Activated CD4-positive, alpha-beta memory T cell treated with anti-CD3 and anti-CD28 coated beads for 36 hours (primary cell): Measurements from ENCODE around the gene GPR155. TPM values are rescaled to one million over a fixed set of nuclear protein-coding genes. Genes with fewer than 3 reads are reported as not detected.
A peak's percentile ranks its signal among the peaks of the same experiment; 100 is the strongest.
"Not testable (repeated sequence)": the region's sequence is repeated elsewhere in the genome, so short reads cannot be mapped to it uniquely, and the experiment has no call there.

Source experiments
- CTCF ChIA-PET: fragments of 350-600 bp; sonication (Branson Sonifier 250); formaldehyde crosslinking; loops from one replicate; lab custom pipeline; 2021; ENCODE audit warnings: antibody characterized with exemption, inconsistent platforms; lab: Charles Lee
- POLR2A ChIA-PET: fragments of 350-600 bp; sonication (Branson Sonifier 250); formaldehyde crosslinking; loops from one replicate; lab custom pipeline; 2021; ENCODE audit warnings: antibody characterized with exemption; lab: Charles Lee
- DNase-seq: peaks from one replicate; pipeline ENCODE4 v3.0.0-alpha.2; 2020
- H3K27ac Mint-ChIP-seq: one replicate; pipeline ENCODE4 v1.8.0; 2021; ENCODE audit warnings: mixed read lengths
- H3K27me3 Mint-ChIP-seq: one replicate; pipeline ENCODE4 v1.8.0; 2021; ENCODE audit warnings: mixed read lengths
- H3K36me3 Mint-ChIP-seq: one replicate; pipeline ENCODE4 v1.8.0; 2021; ENCODE audit warnings: mixed read lengths
- H3K4me1 Mint-ChIP-seq: one replicate; pipeline ENCODE4 v1.8.0; 2021; ENCODE audit warnings: low read depth, mixed read lengths
- H3K4me3 Mint-ChIP-seq: one replicate; pipeline ENCODE4 v1.8.0; 2021; ENCODE audit warnings: mild to moderate bottlenecking, mixed read lengths
- H3K9me3 Mint-ChIP-seq: one replicate; pipeline ENCODE4 v1.8.0; 2021; ENCODE audit warnings: mixed read lengths
- intact Hi-C: fragments of 100-400 bp; cut with micrococcal nuclease; formaldehyde crosslinking; loops from one replicate; pipeline ENCODE4 v1.15.1; 2023
- total RNA-seq, 2 experiments: library from RNA; stranded (reverse); gene quantifications; one replicate each; pipeline ENCODE4 v1.2.3, GENCODE V29; 2021

Gene GPR155
- total RNA-seq, 2 experiments from 2014 or later, result 9.2 to 9.5 TPM

DNA sequence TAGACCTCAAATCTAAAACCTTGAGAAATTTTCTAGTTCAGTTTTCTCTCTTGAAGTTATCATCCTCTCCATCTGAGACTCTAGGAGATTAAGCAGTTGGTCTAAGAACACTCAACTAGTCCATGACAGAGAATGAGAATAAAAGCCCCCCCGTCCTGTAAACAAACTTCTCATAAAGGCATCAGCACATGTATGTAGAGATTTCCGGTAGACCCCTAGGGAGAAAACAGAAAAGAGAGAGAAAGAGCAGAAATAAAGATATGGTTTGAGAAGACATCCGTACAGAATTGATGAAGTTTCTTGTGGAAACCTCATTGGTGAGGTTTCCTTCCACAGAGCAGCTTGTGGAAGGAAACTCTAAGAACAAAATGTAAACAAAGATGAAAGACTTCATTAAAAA, 3.2 kb upstream of the GPR155 start:
- no peaks in the 10 kb centered on the region for H3K36me3 Mint-ChIP-seq
- H3K27me3 Mint-ChIP-seq, result no peaks in the 10 kb centered on the region
- H3K9me3 Mint-ChIP-seq, result no peaks in the 10 kb centered on the region
- ChIA-PET POLR2A (interaction anchor here (0.6 to 1.0 kb wide), 3 partner anchors 104 to 147 kb away, joined by 3 to 4 read pairs (median 4); no protein-coding TSS in a partner anchor), CTCF (interaction anchor here (0.6 to 1.1 kb wide), 3 partner anchors 104 to 513 kb away, joined by 3 to 4 read pairs (median 3); no protein-coding TSS in a partner anchor)
- peak overlapping the region; percentile 62 for H3K4me3 Mint-ChIP-seq
- no peak for DNase-seq
- intact Hi-C loops, result loop anchor here (10.0 kb wide), 1 partner anchor 1925 kb away; no protein-coding TSS in a partner anchor
- peaks cover 61% of the 10 kb centered on the region for H3K4me1 Mint-ChIP-seq
- peak overlapping the region; percentile 82 for H3K27ac Mint-ChIP-seq

DNA sequence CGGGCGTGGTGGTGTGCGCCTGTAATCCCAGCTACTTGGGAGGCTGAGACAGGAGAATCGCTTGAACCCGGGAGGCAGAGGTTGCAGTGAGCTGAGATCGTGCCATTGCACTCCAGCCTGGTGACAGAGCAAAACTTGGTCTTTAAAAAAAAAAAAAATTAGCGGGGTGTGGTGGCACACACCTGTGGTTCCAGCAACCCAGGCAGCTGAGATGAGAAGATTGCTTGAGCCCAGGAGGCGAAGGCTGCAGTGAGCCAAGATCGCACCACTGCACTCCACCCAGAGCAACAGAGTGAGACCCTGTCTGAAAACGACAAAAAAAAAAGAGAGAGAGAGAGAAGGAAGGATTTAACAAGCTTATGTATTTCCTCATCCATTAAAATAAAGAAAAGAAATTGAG, 2.7 kb upstream of the GPR155 start:
- H3K36me3 Mint-ChIP-seq, H3K27me3 Mint-ChIP-seq, H3K9me3 Mint-ChIP-seq: not testable (repeated sequence)
- Mint-ChIP-seq H3K27ac (peak overlapping the region; percentile 82), H3K4me3 (peak overlapping the region; percentile 62), H3K4me1 (peaks cover 62% of the 10 kb centered on the region)
- POLR2A ChIA-PET, result interaction anchor here (0.6 to 1.0 kb wide), 3 partner anchors 105 to 148 kb away, joined by 3 to 4 read pairs (median 4); no protein-coding TSS in a partner anchor
- CTCF ChIA-PET, result interaction anchor here (0.6 to 1.1 kb wide), 3 partner anchors 105 to 513 kb away, joined by 3 to 4 read pairs (median 3); no protein-coding TSS in a partner anchor
- peak; percentile 38 for DNase-seq
- intact Hi-C loops, result loop anchor here (5.0 kb wide), 1 partner anchor 92 kb away; the partner anchor contains the start of gene SCRN3

DNA sequence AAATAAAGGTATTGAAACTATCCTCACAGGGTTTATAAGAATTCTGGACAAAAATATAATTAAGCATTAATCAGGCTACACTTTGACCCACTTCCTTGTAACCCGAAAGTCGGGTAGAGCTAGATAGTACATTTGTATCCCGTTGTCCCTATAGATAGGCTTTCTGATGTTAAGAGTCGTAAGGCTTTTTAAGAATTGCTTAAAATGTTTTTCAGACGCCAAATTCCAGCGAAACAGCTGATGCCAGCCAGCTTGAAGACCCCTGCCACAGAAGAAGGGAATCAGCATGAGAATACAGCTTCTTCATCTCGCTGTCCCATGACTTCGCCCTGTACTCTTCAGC, 962 bp upstream of the GPR155 start:
- CTCF ChIA-PET, result interaction anchor here (1.3 to 1.7 kb wide), 2 partner anchors 59 to 67 kb away, joined by 3 to 4 read pairs; no protein-coding TSS in a partner anchor
- peak overlapping the region; percentile 93 for H3K4me3 Mint-ChIP-seq
- H3K27me3 Mint-ChIP-seq, result no peaks in the 10 kb centered on the region
- H3K4me1 Mint-ChIP-seq, result peaks cover 53% of the 10 kb centered on the region
- no peak for DNase-seq
- H3K9me3 Mint-ChIP-seq, result no peaks in the 10 kb centered on the region
- intact Hi-C loops, result loop anchor here (1.0 to 5.0 kb wide), 4 partner anchors 35 to 681 kb away; partner anchors contain the start of genes ATF2 and SCRN3
- peak overlapping the region; percentile 6 for H3K27ac Mint-ChIP-seq
- POLR2A ChIA-PET, result no interaction called here
- peaks cover 2% of the 10 kb centered on the region for H3K36me3 Mint-ChIP-seq

DNA sequence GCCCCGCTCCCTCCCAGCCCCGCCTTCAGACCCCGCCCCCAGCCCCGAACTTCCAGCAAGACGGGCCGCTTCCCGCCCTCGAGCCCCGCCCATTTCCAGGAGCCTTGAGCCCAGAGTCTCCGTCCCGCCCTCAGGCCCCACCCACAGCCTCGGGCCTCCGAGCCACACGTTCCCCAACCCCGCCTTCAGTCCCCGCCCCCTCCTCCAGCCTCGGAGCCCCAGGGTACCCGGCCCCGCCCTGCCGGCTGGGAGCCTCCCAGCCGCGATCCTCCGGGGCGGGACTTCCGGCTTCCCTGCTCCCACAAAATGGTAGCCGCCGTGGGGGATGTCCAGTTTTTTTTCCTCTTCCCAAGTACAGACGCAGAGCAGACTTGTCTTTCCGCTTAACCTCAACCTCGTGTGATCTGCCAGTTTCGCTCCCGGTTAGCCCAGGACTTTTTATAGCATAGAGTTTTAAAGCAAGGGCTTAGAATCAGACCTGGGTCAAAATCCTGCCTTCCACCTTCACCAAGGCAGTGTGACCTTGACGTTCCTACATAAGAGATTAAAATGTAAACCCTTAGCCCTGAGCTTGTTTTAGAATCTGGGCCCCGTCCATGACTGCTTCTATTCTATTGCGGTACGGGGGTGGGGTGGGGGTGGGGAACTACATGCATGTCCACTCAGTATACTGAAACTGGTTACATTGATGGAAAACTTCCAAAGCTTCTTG, 435 bp upstream of the GPR155 start:
- ChIA-PET POLR2A (interaction anchor here (1.1 to 1.3 kb wide), 2 partner anchors 104 to 107 kb away, joined by 3 to 4 read pairs; no protein-coding TSS in a partner anchor), CTCF (interaction anchor here (1.0 to 2.3 kb wide), 6 partner anchors 14 to 147 kb away, joined by 3 to 9 read pairs (median 4); no protein-coding TSS in a partner anchor)
- DNase-seq, result peak; percentile 100
- H3K36me3 Mint-ChIP-seq, result peaks cover 7% of the 10 kb centered on the region
- no peaks in the 10 kb centered on the region for H3K9me3 Mint-ChIP-seq
- no peaks in the 10 kb centered on the region for H3K27me3 Mint-ChIP-seq
- peak overlapping the region; percentile 93 for H3K4me3 Mint-ChIP-seq
- H3K4me1 Mint-ChIP-seq, result peaks cover 50% of the 10 kb centered on the region
- peak overlapping the region; percentile 95 for H3K27ac Mint-ChIP-seq
- intact Hi-C loops, result loop anchor here (1.0 to 5.0 kb wide), 4 partner anchors 35 to 681 kb away; partner anchors contain the start of genes ATF2 and SCRN3

DNA sequence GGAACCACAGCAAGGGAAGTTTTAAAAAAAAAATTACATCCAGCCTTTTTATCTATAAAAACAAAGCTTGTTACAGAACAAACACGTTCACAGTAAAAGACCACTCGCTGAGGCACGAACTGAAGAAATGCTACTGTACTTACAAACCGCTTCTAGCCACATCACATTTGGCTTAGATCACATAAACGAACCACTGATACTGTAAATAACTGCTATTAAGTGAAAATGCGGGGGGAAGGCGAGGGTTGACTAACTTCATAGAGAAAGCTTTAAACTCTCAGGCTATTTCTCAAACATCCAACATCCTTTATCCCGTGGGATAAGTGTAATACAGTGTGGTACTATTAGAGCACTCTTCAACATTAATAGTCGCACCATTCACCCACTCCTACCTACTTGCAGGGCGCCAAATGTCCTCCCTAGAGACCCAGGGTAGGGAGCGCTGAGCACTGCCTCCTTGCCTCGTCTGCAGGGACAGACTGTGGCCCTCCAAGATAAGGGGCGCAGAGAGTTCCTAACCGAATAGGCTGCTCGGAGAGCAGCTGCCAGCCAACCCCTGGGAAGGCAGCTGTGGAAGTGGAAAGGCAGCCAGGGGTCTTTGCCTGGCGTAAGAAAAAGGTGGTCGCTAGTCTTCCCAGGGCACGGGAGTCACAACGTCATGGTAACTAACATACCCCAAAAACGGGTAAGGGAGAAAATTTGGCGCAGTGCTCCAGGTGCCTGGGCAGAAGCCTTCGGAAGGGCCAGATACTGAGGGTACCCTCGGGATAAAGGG, 854 bp downstream of the GPR155 start:
- Mint-ChIP-seq H3K4me1 (peaks cover 40% of the 10 kb centered on the region), H3K27ac (peak overlapping the region; percentile 84), H3K27me3 (no peaks in the 10 kb centered on the region), H3K36me3 (peaks cover 14% of the 10 kb centered on the region), H3K9me3 (no peaks in the 10 kb centered on the region), H3K4me3 (peak overlapping the region; percentile 93)
- DNase-seq, result peak; percentile 52
- intact Hi-C loops, result loop anchor here (1.0 to 5.0 kb wide), 4 partner anchors 7 to 523 kb away; partner anchors contain the start of gene SCRN3
- ChIA-PET POLR2A (interaction anchor here (0.9 to 2.3 kb wide), 4 partner anchors 11 to 108 kb away, joined by 3 to 6 read pairs (median 4); no protein-coding TSS in a partner anchor), CTCF (interaction anchor here (0.6 to 2.3 kb wide), 12 partner anchors 15 to 209 kb away, joined by 3 to 17 read pairs (median 4); no protein-coding TSS in a partner anchor)

DNA sequence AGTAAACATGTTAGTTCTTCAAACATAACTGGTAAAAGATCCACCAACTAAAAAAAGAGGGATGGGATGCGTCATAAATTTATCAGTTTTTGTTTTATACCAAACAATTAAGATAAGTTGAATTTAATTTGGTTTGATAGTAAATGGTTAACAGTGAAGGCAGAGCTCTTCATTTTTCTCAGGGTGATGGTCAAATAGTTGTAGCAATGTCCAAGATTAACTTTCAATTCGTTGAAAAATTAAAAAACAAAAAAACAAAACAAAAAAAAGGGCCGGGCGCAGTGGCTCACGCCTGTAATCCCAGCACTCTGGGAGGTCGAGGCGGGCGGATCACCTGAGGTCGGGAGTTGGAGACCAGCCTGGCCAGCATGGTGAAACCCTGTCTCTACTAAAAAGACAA, 1.8 kb downstream of the GPR155 start:
- Mint-ChIP-seq H3K27ac (peak overlapping the region; percentile 38), H3K4me1 (peaks cover 33% of the 10 kb centered on the region), H3K36me3 (peaks cover 14% of the 10 kb centered on the region), H3K4me3 (peak overlapping the region; percentile 93)
- ChIA-PET POLR2A (interaction anchor here (0.9 to 2.3 kb wide), 3 partner anchors 8 to 110 kb away, joined by 3 to 6 read pairs (median 3); no protein-coding TSS in a partner anchor), CTCF (interaction anchor here (0.6 to 1.9 kb wide), 8 partner anchors 22 to 210 kb away, joined by 3 to 17 read pairs (median 3); no protein-coding TSS in a partner anchor)
- intact Hi-C loops, result loop anchor here (1.0 to 5.0 kb wide), 2 partner anchors 8 to 88 kb away; partner anchors contain the start of gene SCRN3
- H3K27me3 Mint-ChIP-seq, DNase-seq, H3K9me3 Mint-ChIP-seq: not testable (repeated sequence)

DNA sequence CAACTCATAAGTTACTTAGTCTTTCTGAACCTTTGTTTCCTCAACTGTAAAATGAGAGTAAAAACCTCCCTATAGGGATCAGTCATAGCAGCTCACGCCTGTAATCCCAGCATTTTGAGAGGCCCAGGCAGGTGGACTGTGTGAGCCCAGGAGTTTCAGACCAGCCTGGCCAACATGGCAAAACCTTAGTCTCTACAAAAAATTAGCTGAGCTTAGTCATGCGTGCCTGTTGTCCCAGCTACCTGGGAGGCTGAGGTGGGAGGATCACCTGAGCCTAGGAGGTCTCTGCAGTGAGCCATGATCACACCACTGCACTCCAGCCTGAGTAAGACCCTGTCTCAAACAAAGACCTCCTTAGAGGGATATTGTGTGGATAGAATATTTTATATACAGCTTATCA, 2.3 kb downstream of the GPR155 start:
- peaks cover 14% of the 10 kb centered on the region for H3K36me3 Mint-ChIP-seq
- intact Hi-C loops, result no loop called here
- peak overlapping the region; percentile 93 for H3K4me3 Mint-ChIP-seq
- H3K9me3 Mint-ChIP-seq, result no peaks in the 10 kb centered on the region
- ChIA-PET POLR2A (interaction anchor here (0.9 to 2.3 kb wide), 3 partner anchors 8 to 111 kb away, joined by 3 to 6 read pairs (median 3); no protein-coding TSS in a partner anchor), CTCF (interaction anchor here (0.6 to 1.9 kb wide), 6 partner anchors 9 to 204 kb away, joined by 3 to 14 read pairs (median 3); no protein-coding TSS in a partner anchor)
- H3K4me1 Mint-ChIP-seq, result peaks cover 28% of the 10 kb centered on the region
- peak overlapping the region; percentile 38 for H3K27ac Mint-ChIP-seq
- DNase-seq, result peak; percentile 52
- H3K27me3 Mint-ChIP-seq, result no peaks in the 10 kb centered on the region

DNA sequence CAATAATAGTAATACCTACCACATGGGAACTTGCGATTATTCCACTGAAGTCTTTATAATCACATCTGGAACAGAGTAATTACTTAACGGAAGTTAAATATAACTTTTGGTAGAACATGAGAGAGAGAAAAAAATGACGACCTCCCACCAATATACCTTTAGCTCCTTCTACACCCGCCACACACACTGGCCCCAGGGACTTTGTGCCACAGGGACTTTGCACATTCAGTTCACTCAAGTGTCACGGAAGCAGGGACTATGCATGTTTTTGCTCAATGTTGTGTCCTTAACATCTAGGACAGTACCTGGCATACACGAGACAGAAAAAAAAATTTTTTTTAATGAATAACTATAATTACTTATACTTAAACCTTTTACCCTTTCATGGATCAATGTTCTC, 4.0 kb downstream of the GPR155 start:
- CTCF ChIA-PET, result no interaction called here
- Mint-ChIP-seq H3K9me3 (no peaks in the 10 kb centered on the region), H3K4me1 (peaks cover 16% of the 10 kb centered on the region), H3K36me3 (peaks cover 18% of the 10 kb centered on the region), H3K27ac (no peak overlapping the region), H3K4me3 (no peak overlapping the region), H3K27me3 (no peaks in the 10 kb centered on the region)
- intact Hi-C loops, result no loop called here
- POLR2A ChIA-PET, result no interaction called here
- DNase-seq, result no peak

DNA sequence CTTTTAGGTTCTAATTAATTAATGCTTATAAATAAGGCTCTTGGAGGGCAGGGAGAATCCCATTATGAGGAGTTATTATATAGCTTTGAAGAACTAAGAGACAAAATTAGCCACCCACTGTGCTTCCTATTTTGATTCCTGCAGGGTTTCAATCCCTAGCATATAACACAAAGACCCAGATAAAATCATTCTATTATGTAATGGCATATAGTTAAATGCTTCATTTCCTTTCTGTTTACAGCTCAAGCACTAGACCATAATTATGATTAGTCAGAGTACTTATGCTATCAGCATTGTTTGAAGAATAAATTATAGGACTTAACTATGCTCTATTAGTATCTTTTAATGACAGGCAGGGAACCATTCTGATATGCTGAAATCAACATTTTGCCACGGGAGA, 9.1 kb downstream of the GPR155 start:
- Mint-ChIP-seq H3K36me3 (peaks cover 16% of the 10 kb centered on the region), H3K27ac (no peak overlapping the region)
- CTCF ChIA-PET, result interaction anchor here (1.2 to 1.9 kb wide), 4 partner anchors 15 to 211 kb away, joined by 4 to 8 read pairs (median 6); no protein-coding TSS in a partner anchor

DNA sequence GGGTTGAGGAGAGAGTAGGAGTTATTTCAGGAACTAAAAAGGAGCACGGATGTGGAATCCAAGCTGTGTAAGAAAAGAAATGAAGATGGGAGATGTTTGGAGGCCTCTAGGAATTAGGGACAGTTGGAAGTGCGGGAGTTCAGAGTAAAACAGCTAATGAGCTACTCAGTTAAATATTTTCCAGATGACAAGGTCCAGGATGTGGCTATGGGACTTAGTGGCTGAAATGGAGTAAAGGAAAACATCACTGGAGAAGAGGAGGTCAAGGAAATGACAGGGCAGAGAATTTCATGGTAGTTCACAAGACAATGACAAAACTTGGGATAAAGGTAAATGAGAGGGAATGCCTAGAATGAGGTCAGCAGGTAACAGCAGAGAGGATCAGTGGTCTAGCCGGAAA, 13.0 kb downstream of the GPR155 start:
- intact Hi-C loops, result no loop called here
- no peaks in the 10 kb centered on the region for H3K27me3 Mint-ChIP-seq
- ChIA-PET CTCF (interaction anchor here (0.9 to 3.2 kb wide), 2 partner anchors 11 to 73 kb away, joined by 6 to 19 read pairs; no protein-coding TSS in a partner anchor), POLR2A (no interaction called here)
- H3K4me3 Mint-ChIP-seq, result no peak overlapping the region
- H3K36me3 Mint-ChIP-seq, result peaks cover 4% of the 10 kb centered on the region
- H3K4me1 Mint-ChIP-seq, result peaks cover 13% of the 10 kb centered on the region
- no peak overlapping the region for H3K27ac Mint-ChIP-seq
- no peak for DNase-seq
- H3K9me3 Mint-ChIP-seq, result no peaks in the 10 kb centered on the region

More for the DNA sequence above, 9.1 kb downstream of the GPR155 start:
- H3K27me3 Mint-ChIP-seq, result no peaks in the 10 kb centered on the region
- DNase-seq, result no peak
- no peak overlapping the region for H3K4me3 Mint-ChIP-seq
- POLR2A ChIA-PET, result no interaction called here
- peaks cover 13% of the 10 kb centered on the region for H3K4me1 Mint-ChIP-seq
- intact Hi-C loops, result no loop called here
- H3K9me3 Mint-ChIP-seq, result no peaks in the 10 kb centered on the region

DNA sequence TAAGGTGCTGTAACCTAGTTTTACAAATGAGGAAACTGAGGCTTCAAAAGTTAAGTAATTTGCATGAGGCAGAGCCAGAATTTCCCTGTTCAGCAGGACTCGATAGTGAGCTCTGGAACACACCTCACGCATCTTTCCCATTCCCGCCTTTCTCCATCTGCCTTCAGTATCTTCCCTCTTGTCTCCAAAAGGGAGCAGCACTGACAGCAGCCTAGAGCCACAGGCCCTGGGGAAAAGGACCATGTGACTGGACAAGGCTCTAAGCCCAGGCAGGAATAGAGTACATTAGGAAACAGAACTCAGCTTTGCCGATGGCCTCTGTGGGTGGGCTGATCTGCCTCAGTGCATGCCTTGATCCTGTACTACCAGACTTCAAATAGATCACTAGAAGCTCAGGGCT, 21.5 kb downstream of the GPR155 start:
- CTCF ChIA-PET, result interaction anchor here (0.6 to 4.4 kb wide), 6 partner anchors 57 to 807 kb away, joined by 3 to 26 read pairs (median 4); no protein-coding TSS in a partner anchor
- Mint-ChIP-seq H3K4me3 (no peak overlapping the region), H3K4me1 (no peaks in the 10 kb centered on the region), H3K27ac (no peak overlapping the region), H3K36me3 (peaks cover 10% of the 10 kb centered on the region), H3K27me3 (no peaks in the 10 kb centered on the region), H3K9me3 (no peaks in the 10 kb centered on the region)
- POLR2A ChIA-PET, result no interaction called here
- intact Hi-C loops, result no loop called here
- no peak for DNase-seq
